Measurements from ENCODE around the gene CPM. TPM values are rescaled to one million over a fixed set of nuclear protein-coding genes. Genes with fewer than 3 reads are reported as not detected.

CPM gene
- total RNA-seq, 2 experiments from 2014 or later, result 0.34 to 0.58 TPM

DNA sequence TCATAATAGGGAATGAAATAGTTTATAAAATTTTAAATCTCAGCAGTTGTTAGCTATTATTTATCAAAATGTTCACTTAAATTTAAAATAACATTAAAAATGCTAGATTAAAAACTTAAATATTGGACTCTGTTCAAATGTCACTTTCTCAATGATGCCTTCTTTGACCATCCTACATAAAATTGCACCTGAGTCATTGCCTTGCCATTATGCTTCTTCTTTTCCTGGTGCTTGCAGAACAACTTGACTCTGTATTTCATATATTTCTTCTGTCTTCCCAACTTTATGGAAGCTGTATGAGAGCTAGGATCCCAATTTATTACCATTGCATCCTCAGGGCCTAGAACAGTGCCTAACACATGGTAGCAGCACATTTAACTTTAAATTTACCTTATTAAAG lies 37.3 kb upstream of the CPM start:
- Mint-ChIP-seq H3K4me3 (no peak overlapping the region), H3K27me3 (ENCODE audit: low read depth) (no peaks in the 10 kb centered on the region), H3K4me1 (ENCODE audit: low read depth) (no peaks in the 10 kb centered on the region), H3K27ac (no peak overlapping the region), H3K9me3 (ENCODE audit: insufficient read depth) (no peaks in the 10 kb centered on the region), H3K36me3 (ENCODE audit: low read depth) (peaks cover 2% of the 10 kb centered on the region)
- ChIA-PET CTCF (no interaction called here), POLR2A (no interaction called here)
- no peak for ATAC-seq
- no peak for DNase-seq

DNA sequence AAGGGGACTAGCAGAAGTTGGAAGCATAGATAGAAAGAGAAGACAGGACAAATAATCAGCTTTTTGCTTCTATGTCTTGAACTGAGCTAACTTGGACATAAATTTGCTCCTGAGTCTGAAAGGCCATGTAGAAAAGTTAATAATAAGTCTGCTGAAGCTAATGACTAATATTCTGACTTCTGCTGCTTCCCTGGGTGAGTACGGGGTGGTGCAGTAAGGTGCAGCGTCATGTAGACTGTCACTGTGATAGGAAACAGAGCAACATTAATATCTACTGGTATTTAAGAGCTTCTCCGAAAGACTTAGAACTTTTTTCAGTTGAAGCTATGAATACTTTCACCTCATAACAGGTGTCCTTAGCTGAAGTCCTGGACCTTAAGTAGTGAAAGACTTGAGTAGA lies 34.1 kb upstream of the CPM start:
- no peaks in the 10 kb centered on the region for H3K27me3 Mint-ChIP-seq (ENCODE audit: low read depth)
- no peak for DNase-seq
- peaks cover 3% of the 10 kb centered on the region for H3K36me3 Mint-ChIP-seq (ENCODE audit: low read depth)
- H3K4me3 Mint-ChIP-seq, result no peak overlapping the region
- no peaks in the 10 kb centered on the region for H3K9me3 Mint-ChIP-seq (ENCODE audit: insufficient read depth)
- POLR2A ChIA-PET, result no interaction called here
- no peak for ATAC-seq
- H3K27ac Mint-ChIP-seq, result no peak overlapping the region
- CTCF ChIA-PET, result interaction anchor here (1.2 to 1.8 kb wide), 2 partner anchors 12 to 14 kb away, joined by 3 to 5 read pairs; no protein-coding TSS in a partner anchor
- no peaks in the 10 kb centered on the region for H3K4me1 Mint-ChIP-seq (ENCODE audit: low read depth)

- peaks cover 7% of the 10 kb centered on the region for H3K4me1 Mint-ChIP-seq (ENCODE audit: low read depth)
- POLR2A ChIA-PET, result no interaction called here
These were observed 31.1 kb upstream of the CPM start for GRCh38 chr12:68963856-68964745.

DNA sequence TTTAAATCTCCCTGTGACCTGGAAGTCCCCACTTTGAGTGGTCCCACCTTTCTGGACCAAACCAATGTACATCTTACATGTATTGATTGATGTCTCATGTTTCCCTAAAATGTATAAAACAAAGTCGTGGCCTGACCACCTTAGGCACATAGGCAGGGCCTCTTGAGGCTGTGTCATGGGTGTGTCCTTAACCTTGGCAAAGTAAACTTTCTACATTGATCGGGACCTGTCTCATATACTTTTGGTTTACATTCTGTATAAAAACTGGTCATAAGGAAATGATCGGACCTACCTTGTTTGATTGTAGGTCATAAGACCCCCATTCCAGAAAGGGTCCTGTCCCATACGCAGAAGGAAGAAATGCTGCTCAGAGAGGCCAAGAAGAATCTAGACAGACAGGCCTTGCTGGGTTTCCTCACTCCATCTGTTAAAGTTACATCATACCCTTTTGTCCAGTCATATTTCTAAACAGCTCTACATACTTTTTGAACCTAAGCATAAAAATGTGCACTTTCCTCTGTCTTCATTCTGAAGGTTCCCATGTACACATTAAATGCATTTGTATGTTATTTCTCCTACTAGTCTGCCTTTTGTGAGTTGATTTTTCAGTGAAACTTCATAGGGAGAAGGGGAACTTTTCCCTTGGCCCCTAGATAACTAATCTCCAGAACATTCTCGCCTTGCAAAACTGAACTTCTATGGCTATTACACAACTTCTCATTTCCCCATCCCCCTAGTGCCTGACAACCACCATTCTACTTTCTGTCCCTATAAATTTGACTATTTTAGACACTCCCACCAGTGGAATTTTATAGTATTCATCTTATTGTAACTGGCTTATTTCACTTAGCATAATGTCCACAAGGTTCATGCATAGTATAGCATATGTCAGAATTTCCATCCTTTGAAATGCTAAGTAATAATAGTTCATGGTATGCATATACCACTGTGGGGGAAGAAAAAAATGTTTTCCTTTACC lies 30.2 kb upstream of the CPM start:
- Mint-ChIP-seq H3K27me3 (ENCODE audit: low read depth) (no peaks in the 10 kb centered on the region), H3K9me3 (ENCODE audit: insufficient read depth) (no peaks in the 10 kb centered on the region), H3K4me3 (no peak overlapping the region), H3K27ac (no peak overlapping the region), H3K4me1 (ENCODE audit: low read depth) (peaks cover 16% of the 10 kb centered on the region), H3K36me3 (ENCODE audit: low read depth) (peaks cover 5% of the 10 kb centered on the region)
- DNase-seq (no peak), ATAC-seq (no peak)
- ChIA-PET CTCF (no interaction called here), POLR2A (no interaction called here)

More at GRCh38 chr12:68963856-68964745, 31.1 kb upstream of the CPM start:
- H3K27me3 Mint-ChIP-seq (ENCODE audit: low read depth), result no peaks in the 10 kb centered on the region
- H3K27ac Mint-ChIP-seq, result no peak overlapping the region
- CTCF ChIA-PET, result no interaction called here
- no peaks in the 10 kb centered on the region for H3K9me3 Mint-ChIP-seq (ENCODE audit: insufficient read depth)
- H3K36me3 Mint-ChIP-seq (ENCODE audit: low read depth), result peaks cover 5% of the 10 kb centered on the region
- no peak overlapping the region for H3K4me3 Mint-ChIP-seq
- no peak for ATAC-seq
- DNase-seq, result no peak

DNA sequence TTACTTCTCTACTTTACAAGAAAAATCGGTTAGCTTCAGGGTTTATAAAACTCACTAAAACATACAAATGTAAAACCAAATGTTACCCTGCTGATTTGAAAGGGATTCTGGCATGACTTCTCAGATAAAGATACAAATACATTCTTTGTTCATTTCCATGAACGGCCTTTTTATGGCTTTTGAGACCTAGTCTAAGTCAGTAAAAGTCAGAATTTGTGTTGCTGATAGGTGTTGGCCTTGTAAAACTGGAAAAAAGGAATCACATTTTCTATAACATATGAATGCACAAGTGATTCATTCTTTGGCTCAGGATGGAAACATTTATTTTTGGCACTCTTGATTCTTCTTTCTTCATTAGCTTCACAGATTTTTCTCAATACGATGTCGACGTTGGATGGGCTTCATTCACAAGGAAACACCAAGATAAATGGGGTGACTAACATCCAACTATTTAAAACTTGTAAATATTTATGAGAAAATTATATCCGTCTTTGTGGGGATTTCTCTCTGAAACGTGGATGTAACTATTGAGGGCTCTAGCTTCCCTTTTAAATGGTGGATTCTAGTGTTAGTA lies 27.0 kb upstream of the CPM start:
- Mint-ChIP-seq H3K9me3 (ENCODE audit: insufficient read depth) (no peaks in the 10 kb centered on the region), H3K36me3 (ENCODE audit: low read depth) (peaks cover 4% of the 10 kb centered on the region), H3K27me3 (ENCODE audit: low read depth) (no peaks in the 10 kb centered on the region), H3K4me1 (ENCODE audit: low read depth) (peaks cover 22% of the 10 kb centered on the region), H3K4me3 (no peak overlapping the region), H3K27ac (no peak overlapping the region)
- ATAC-seq (no peak), DNase-seq (no peak)
- CTCF ChIA-PET, result interaction anchor here (0.7 kb wide), 1 partner anchor 12 kb away, joined by 4 read pairs; no protein-coding TSS in a partner anchor
- POLR2A ChIA-PET, result no interaction called here

GRCh38 chr12:68959143-68959858 lies 26.3 kb upstream of the CPM start:
- Mint-ChIP-seq H3K36me3 (ENCODE audit: low read depth) (peaks cover 4% of the 10 kb centered on the region), H3K27ac (peak overlapping the region; percentile 86), H3K9me3 (ENCODE audit: insufficient read depth) (no peaks in the 10 kb centered on the region), H3K27me3 (ENCODE audit: low read depth) (no peaks in the 10 kb centered on the region), H3K4me3 (no peak overlapping the region), H3K4me1 (ENCODE audit: low read depth) (peaks cover 22% of the 10 kb centered on the region)
- DNase-seq (no peak), ATAC-seq (no peak)
- ChIA-PET POLR2A (no interaction called here), CTCF (interaction anchor here (0.7 to 1.2 kb wide), 2 partner anchors 10 to 12 kb away, joined by 3 to 4 read pairs; no protein-coding TSS in a partner anchor)

- H3K4me1 Mint-ChIP-seq (ENCODE audit: low read depth), result peaks cover 22% of the 10 kb centered on the region
- CTCF ChIA-PET, result interaction anchor here (1.2 kb wide), 1 partner anchor 9 kb away, joined by 3 read pairs; no protein-coding TSS in a partner anchor
- no peaks in the 10 kb centered on the region for H3K27me3 Mint-ChIP-seq (ENCODE audit: low read depth)
- ATAC-seq (peak; percentile 77), DNase-seq (peak; percentile 58)
- H3K4me3 Mint-ChIP-seq, result no peak overlapping the region
- H3K36me3 Mint-ChIP-seq (ENCODE audit: low read depth), result peaks cover 4% of the 10 kb centered on the region
- POLR2A ChIA-PET, result interaction anchor here (1.3 kb wide), 1 partner anchor 10 kb away, joined by 3 read pairs; no protein-coding TSS in a partner anchor
- H3K27ac Mint-ChIP-seq, result peak overlapping the region; percentile 86
- H3K9me3 Mint-ChIP-seq (ENCODE audit: insufficient read depth), result no peaks in the 10 kb centered on the region
These were observed 25.4 kb upstream of the CPM start for GRCh38 chr12:68958322-68958721.

GRCh38 chr12:68957273-68957672 lies 24.3 kb upstream of the CPM start:
- Mint-ChIP-seq H3K4me1 (ENCODE audit: low read depth) (peaks cover 22% of the 10 kb centered on the region), H3K36me3 (ENCODE audit: low read depth) (peaks cover 2% of the 10 kb centered on the region), H3K27me3 (ENCODE audit: low read depth) (no peaks in the 10 kb centered on the region), H3K4me3 (no peak overlapping the region), H3K27ac (no peak overlapping the region), H3K9me3 (ENCODE audit: insufficient read depth) (no peaks in the 10 kb centered on the region)
- ChIA-PET POLR2A (interaction anchor here (0.7 kb wide), 1 partner anchor 687 kb away, joined by 3 read pairs; no protein-coding TSS in a partner anchor), CTCF (interaction anchor here (0.7 kb wide), 1 partner anchor 113 kb away, joined by 3 read pairs; no protein-coding TSS in a partner anchor)
- ATAC-seq, result no peak
- DNase-seq, result no peak

DNA sequence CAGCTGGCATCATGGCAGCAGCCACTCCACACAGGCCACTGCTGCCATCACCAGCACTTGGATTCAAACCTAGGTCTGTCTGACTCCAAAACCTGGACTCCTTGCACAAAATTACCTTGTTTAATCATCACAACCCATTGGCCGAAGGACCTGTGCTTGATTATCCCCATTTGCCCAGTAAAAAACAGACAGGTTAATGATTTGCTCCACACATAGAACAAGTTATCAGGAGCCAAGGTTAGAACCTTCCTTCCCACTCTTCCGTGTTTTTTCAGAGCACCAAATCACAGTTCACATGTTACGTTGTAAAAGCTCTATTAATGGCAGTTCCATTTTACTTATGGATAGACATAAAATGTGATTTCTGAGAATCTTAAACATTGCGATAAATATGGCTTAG lies 23.5 kb upstream of the CPM start:
- ATAC-seq, result no peak
- CTCF ChIA-PET, result no interaction called here
- POLR2A ChIA-PET, result no interaction called here
- H3K27me3 Mint-ChIP-seq (ENCODE audit: low read depth), result no peaks in the 10 kb centered on the region
- H3K36me3 Mint-ChIP-seq (ENCODE audit: low read depth), result peaks cover 2% of the 10 kb centered on the region
- no peak overlapping the region for H3K27ac Mint-ChIP-seq
- H3K4me1 Mint-ChIP-seq (ENCODE audit: low read depth), result peaks cover 22% of the 10 kb centered on the region
- no peak overlapping the region for H3K4me3 Mint-ChIP-seq
- no peaks in the 10 kb centered on the region for H3K9me3 Mint-ChIP-seq (ENCODE audit: insufficient read depth)
- no peak for DNase-seq

GRCh38 chr12:68954811-68955210 lies 21.8 kb upstream of the CPM start:
- H3K9me3 Mint-ChIP-seq (ENCODE audit: insufficient read depth), result no peaks in the 10 kb centered on the region

GRCh38 chr12:68953536-68953935 lies 20.6 kb upstream of the CPM start:
- Mint-ChIP-seq H3K36me3 (ENCODE audit: low read depth) (no peaks in the 10 kb centered on the region), H3K27ac (no peak overlapping the region), H3K27me3 (ENCODE audit: low read depth) (no peaks in the 10 kb centered on the region), H3K4me1 (ENCODE audit: low read depth) (peaks cover 9% of the 10 kb centered on the region), H3K4me3 (no peak overlapping the region), H3K9me3 (ENCODE audit: insufficient read depth) (no peaks in the 10 kb centered on the region)
- ChIA-PET CTCF (no interaction called here), POLR2A (no interaction called here)
- ATAC-seq (no peak), DNase-seq (no peak)

More at GRCh38 chr12:68954811-68955210, 21.8 kb upstream of the CPM start:
- Mint-ChIP-seq H3K27me3 (ENCODE audit: low read depth) (no peaks in the 10 kb centered on the region), H3K27ac (no peak overlapping the region), H3K4me1 (ENCODE audit: low read depth) (peaks cover 22% of the 10 kb centered on the region), H3K36me3 (ENCODE audit: low read depth) (peaks cover 2% of the 10 kb centered on the region), H3K4me3 (no peak overlapping the region)
- CTCF ChIA-PET, result no interaction called here
- ATAC-seq (no peak), DNase-seq (no peak)
- POLR2A ChIA-PET, result no interaction called here
